NAMALWA (cell line): ENCODE data around the gene MCAM.

ENCODE experiments used
- DNase-seq: peaks from one replicate; pipeline ENCODE4 v3.0.0-alpha.2; 2015; ENCODE audit warnings: low spot score

The MCAM gene

DNA sequence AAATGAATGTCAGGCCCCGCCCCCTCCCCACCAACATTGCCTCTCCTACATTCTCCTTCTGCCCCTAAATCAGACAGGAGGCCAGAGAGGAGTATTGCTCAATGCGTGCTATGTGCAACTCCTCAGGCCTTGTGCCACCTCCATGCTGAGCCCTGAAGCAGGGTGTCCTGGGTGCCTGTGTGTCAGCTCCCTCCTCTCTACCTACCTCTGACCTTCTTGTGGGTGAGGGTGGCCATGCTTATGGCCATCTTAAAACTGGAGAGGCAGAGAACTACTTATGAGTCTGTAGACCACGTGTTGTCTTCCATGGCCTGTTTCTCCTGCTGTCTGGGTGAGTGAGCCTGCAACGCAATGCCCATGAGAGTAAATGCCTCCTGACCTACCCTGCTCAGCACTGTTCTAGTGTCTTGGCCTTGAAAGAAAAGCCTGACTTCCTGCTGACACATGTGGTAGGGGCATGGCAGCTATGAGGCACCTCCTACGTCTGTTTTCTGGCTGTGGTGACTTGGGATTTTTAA lies 10.5 kb downstream of the MCAM start:
- no peak for DNase-seq

DNA sequence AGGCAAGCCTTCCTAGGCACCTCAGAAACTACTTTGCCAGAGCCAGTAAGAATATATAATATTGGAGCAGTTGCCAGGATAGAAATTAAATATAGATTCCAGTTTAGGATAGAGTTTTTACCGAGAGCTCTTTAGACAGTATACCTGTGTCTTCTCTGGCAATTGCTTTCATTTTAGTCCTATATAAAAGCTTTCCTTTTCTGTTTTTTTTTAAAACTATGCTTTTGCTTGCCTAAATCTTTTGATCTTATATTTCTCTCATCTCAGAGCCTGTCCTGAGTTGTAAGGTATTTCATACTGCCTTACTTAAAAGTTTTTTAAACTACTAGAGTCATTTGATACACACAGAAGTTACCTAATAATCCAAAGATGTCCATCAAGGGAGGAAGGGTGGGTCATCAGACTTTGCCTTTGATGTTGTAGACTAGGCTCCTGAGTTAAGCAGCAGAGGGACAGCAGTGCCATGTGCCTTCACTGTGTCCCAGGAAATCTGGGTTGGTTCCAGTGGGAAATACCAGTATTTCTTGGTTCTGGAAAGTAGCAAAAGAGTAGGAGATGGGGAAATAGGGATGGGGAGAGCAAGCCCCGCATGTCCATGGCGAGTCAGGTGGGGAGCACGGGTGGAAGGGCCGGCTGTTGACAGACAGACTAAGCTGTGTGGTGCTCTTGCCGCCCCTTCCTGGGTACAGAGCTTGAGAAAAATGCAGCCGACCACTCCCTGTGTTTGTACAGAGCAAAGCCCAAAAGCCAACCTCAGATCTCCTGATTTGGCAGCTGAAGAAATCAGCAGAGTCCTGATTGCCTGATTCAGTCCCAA lies 11.2 kb downstream of the MCAM start:
- no peak for DNase-seq

GRCh38 chr11:119303227-119303718 lies 13.7 kb downstream of the MCAM start:
- DNase-seq, result no peak

DNA sequence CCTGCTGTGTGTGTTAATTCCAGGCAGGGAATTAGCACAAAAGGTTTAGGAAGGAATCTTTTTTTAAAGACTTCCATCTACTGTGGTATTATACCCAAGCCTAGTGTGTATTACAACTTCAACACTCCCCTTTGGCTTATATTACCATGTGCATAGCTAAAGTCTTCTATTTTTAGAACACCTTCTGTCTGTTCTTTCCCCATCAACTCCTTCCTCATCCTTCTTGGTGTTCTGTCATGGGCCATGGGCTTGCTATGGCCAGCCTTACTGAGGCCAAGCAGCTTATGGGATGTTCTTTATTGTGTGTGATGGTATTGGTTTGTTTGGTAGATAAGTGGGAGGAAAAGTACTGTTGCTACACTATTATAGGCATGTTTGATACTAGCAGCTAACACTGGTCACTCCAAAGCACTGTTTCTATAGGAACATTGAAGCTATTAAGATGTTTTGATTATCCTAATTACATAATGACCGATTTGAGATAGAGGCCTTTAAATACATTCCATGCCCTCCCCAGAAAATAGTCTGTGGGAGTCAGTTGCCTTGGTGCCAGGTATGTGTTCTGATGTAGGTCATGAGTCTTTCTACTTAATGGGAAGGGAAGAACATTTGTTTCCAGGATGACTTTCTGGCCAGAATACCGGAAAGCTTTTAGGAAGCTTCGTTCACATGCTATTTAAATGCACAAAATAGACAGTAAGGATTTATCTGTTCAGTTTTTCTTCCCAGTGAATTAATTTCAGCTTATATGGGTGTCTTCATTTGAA lies 16.5 kb downstream of the MCAM start:
- DNase-seq, result no peak

DNA sequence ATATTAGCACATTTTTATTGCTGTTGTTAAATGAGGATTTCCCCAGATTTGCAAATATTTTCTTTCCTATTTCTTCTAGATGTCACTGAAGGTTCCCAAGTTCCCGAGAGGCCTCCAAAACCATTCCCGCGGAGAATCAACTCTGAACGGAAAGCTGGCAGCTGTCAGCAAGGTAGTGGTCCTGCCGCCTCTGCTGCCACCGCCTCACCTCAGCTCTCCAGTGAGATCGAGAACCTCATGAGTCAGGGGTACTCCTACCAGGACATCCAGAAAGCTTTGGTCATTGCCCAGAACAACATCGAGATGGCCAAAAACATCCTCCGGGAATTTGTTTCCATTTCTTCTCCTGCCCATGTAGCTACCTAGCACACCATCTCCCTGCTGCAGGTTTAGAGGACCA lies 17.5 kb downstream of the MCAM start:
- DNase-seq, result no peak

GRCh38 chr11:119298726-119299125 lies 18.2 kb downstream of the MCAM start:
- DNase-seq, result no peak

GRCh38 chr11:119297938-119298337 lies 19.0 kb downstream of the MCAM start:
- DNase-seq, result no peak

DNA sequence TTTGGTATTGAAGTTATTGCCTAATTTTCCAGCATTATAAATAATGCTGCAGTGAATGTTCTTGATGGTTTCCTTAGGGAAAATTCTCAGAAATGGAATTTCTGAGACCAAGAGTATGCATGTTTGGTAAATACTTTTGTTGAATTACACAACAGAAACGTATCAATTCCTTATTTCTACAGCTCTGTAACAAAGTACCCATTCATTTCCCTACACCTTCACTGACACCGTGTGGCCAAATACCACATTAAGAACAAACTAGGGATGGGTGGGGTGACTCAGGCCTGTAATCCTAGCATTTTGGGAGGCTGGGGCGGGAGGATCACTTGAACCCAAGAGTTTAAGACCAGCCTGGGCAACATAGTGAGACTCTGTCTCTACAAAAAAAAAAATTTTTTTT lies 21.8 kb downstream of the MCAM start:
- DNase-seq, result peak; percentile 31

- DNase-seq, result no peak
These were observed 23.5 kb downstream of the MCAM start for GRCh38 chr11:119293461-119293860.

DNA sequence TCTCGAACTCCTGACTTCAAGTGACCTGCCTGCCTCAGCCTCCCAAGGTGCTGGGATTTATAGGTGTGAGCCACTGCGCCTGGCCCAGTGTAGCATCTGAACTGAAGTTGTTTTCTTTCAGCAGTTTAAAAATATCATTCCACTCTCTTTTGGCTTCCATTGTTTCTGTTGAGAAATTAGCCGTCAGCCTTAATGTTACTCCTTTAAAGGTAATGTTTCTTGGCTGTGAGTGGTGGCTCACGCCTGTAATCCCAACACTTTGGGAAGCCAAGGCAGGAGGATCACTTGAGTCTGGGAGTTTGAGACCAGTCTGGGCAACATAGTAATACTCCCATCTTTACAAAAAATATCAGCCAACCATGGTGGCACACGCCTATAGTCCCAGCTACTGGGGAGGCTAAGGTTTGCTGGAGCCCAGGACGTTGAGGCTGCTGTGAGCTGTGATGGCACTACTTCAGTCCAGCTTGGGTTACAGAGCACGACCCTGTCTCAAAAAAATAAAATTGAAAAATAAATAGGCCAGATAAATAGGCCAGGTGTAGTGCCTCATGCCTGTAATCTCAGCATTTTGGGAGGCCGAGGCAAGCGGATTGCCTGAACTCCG lies 25.9 kb downstream of the MCAM start:
- no peak for DNase-seq

GRCh38 chr11:119288219-119288618 lies 28.7 kb downstream of the MCAM start:
- no peak for DNase-seq

- no peak for DNase-seq
These were observed 31.5 kb downstream of the MCAM start for GRCh38 chr11:119285431-119285830.

- peak; percentile 69 for DNase-seq
These were observed 32.4 kb downstream of the MCAM start for GRCh38 chr11:119284344-119285157.

- no peak for DNase-seq
These were observed 34.4 kb downstream of the MCAM start for GRCh38 chr11:119282495-119282894.

DNA sequence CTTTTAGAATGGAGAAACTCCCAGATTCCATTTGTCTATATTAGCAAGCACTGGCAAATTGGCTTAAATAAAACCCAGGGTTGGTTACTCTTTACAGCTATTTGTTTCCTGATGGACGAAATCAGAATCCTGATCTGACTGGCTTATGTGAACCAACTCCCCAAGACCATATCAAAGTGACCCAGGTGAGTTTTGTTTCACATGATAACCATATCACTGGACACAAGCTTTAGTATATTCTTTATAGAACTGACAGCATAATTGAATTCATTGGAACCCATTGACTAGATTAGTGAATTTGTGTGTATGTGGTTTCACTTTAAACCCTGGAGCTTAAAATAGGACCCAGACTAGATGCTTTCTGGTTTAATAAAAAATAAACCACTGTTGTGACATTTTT lies 39.3 kb downstream of the MCAM start:
- DNase-seq, result no peak

GRCh38 chr11:119273721-119274120 lies 43.2 kb downstream of the MCAM start:
- no peak for DNase-seq

DNA sequence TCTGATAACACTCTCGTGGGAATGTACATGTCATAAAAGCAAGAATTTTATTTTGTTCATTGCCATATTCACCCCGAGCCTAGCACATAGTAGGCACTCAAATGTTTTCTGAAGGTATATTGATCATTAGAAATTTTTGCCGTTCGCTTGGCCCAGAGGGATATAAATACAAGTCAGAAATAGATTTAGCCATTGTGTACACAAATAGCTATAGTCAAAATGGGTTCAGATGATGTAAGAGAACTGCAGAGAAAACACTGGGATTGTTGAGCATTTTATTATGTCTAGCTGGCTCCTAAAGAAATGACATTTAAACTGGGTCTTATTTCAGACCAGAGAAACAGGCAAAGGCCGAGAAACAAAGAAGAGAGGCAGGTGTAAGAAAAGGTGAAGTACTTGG lies 49.3 kb downstream of the MCAM start:
- no peak for DNase-seq

DNA sequence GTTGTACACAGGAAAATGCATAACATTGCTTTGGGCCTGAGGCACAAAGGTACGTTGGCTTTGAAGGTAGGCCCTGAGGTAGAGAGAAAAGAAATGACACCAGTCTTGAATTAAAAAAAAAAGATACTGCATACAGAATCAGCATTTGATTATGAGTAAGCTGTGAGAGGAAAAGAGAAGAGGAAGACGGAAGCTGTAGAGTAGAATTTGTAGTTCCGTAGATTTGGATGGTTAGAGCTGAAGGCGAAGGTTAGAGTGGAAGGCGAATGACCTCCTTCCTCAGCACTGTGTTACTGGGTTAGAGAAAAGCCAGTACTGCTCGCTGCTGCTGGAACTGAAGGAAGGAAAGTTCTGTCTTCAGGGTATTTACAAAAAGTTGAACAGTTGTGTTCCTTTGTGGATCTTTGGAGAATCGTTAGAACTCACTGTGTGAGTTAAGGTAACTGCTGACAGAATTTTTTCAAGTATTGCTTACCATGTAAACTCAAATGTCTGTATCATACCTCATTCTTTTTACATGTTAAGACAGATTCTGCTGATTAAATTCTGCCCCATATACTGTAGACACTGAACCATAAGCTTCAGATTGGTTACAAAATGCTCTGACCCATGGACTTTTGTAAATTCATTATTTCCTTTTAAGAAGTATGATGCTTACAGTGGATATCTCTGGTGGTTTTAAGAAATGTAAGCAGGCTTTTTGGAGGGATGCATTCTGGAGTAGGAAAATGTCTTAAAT lies 50.2 kb downstream of the MCAM start:
- DNase-seq, result no peak

- no peak for DNase-seq
These were observed 50.9 kb downstream of the MCAM start for GRCh38 chr11:119266063-119266462.

GRCh38 chr11:119263352-119263940 lies 53.5 kb downstream of the MCAM start:
- no peak for DNase-seq
